Panc1 (cell line): Measurements from ENCODE around the gene TMPRSS3. TPM values are rescaled to one million over a fixed set of nuclear protein-coding genes. Genes with fewer than 3 reads are reported as not detected.

ENCODE experiments used
- ATAC-seq: fragments of 200-7000 bp; cut with Tn5 transposase; 2 replicates; pipeline ENCODE4 v1.9.1; 2020; ENCODE audit warnings: mild to moderate bottlenecking, moderate library complexity
- BruUV-seq: library from RNA; stranded (reverse); fragments of 400-500 nt; replicated peaks from 2 replicates; lab custom pipeline; 2021; lab: Mats Ljungman, UMichigan
- CTCF ChIA-PET: fragments of 300-600 bp; sonication (Branson Sonifier 250); formaldehyde crosslinking; loops from one replicate; lab custom pipeline; 2022; ENCODE audit warnings: antibody characterized with exemption; lab: Charles Lee
- POLR2A ChIA-PET: fragments of 300-600 bp; sonication (Branson Sonifier 250); formaldehyde crosslinking; loops from one replicate; lab custom pipeline; 2022; ENCODE audit warnings: antibody characterized with exemption; lab: Charles Lee
- DNase-seq: peaks from one replicate; pipeline ENCODE4 v3.0.0-alpha.2; 2010; ENCODE audit warnings: low read depth, low spot score
- H3K27ac ChIP-seq: 2 replicates; pipeline ENCODE4 v1.5.1; 2011; ENCODE audit warnings: mild to moderate bottlenecking, low read length, inconsistent platforms
- H3K27me3 ChIP-seq: fragments of 200-500 bp; sonication (Bioruptor generic); 2 replicates; pipeline ENCODE4 v1.6.0; 2014; ENCODE audit warnings: low read length, inconsistent platforms; ENCODE audit not compliant: control insufficient read depth, insufficient read depth
- H3K36me3 ChIP-seq: fragments of 200-500 bp; sonication (Bioruptor generic); 2 replicates; pipeline ENCODE4 v1.5.1; 2014; ENCODE audit warnings: inconsistent platforms, mild to moderate bottlenecking, low read length, moderate library complexity; ENCODE audit not compliant: control insufficient read depth, insufficient read depth
- H3K4me1 ChIP-seq: 2 replicates; pipeline ENCODE4 v1.5.1; 2011; ENCODE audit warnings: inconsistent platforms, mild to moderate bottlenecking, low read length, moderate library complexity; ENCODE audit not compliant: control insufficient read depth, insufficient read depth
- H3K4me3 ChIP-seq, 2 experiments: 2 replicates each; pipeline ENCODE4 v1.5.1; 2011 to 2012; ENCODE audit warnings: low read depth in 2 of 2, low read length in 2 of 2, mild to moderate bottlenecking in 2 of 2, inconsistent platforms in 1 of 2, moderate library complexity in 1 of 2
- H3K9me3 ChIP-seq: fragments of 200-500 bp; sonication (Bioruptor generic); 2 replicates; pipeline ENCODE4 v1.5.1; 2014; ENCODE audit warnings: low read depth, mild to moderate bottlenecking, inconsistent platforms, low read length, moderate library complexity; ENCODE audit not compliant: control insufficient read depth, insufficient read depth
- POLR2AphosphoS5 ChIP-seq: IDR thresholded peaks from 2 replicates; pipeline ENCODE4 v1.6.1; 2012; ENCODE audit warnings: mild to moderate bottlenecking, low read depth, low read length, moderate library complexity
- SIN3A ChIP-seq: IDR thresholded peaks from 2 replicates; pipeline ENCODE4 v1.6.1; 2012; ENCODE audit warnings: low read depth, mild to moderate bottlenecking, low read length, moderate library complexity, borderline replicate concordance; ENCODE audit not compliant: insufficient read depth
- TCF7L2 ChIP-seq: IDR thresholded peaks from 2 replicates; pipeline ENCODE4 v1.6.1; 2011; ENCODE audit warnings: mild to moderate bottlenecking, low read depth, low read length, inconsistent platforms
- in situ Hi-C: cut with HindIII; loops from 2 replicates; pipeline ENCODE4 v1.10.0; 2016; ENCODE audit warnings: low sequenced_read_pairs, low pct_unique_long_range_greater_than_20kb
- intact Hi-C: fragments of 100-400 bp; cut with micrococcal nuclease; formaldehyde crosslinking; loops from one replicate; pipeline ENCODE4 v1.10.0; 2022; ENCODE audit not compliant: unreplicated experiment
- total RNA-seq: library from RNA; stranded (reverse); gene quantifications from one replicate; pipeline ENCODE4 v1.2.1, GENCODE V29; 2021; ENCODE audit not compliant: unreplicated experiment
- TF ChIP-seq, protein P1 (sequence below), 2 experiments: IDR thresholded peaks; 2 replicates each; pipeline ENCODE4 v1.6.1; 2011 to 2012; ENCODE audit warnings: low read depth in 2 of 2, control low read depth in 1 of 2, low read length in 1 of 2, mild to moderate bottlenecking in 1 of 2, moderate library complexity in 1 of 2; ENCODE audit not compliant: insufficient read depth in 1 of 2
- TF ChIP-seq, protein P2 (sequence below): fragments of 450-650 bp; IDR thresholded peaks from 2 replicates; pipeline ENCODE4 v1.5.1; 2017; ENCODE audit warnings: mild to moderate bottlenecking

TMPRSS3 gene
- total RNA-seq, 1 experiment from 2014 or later, result not detected

DNA sequence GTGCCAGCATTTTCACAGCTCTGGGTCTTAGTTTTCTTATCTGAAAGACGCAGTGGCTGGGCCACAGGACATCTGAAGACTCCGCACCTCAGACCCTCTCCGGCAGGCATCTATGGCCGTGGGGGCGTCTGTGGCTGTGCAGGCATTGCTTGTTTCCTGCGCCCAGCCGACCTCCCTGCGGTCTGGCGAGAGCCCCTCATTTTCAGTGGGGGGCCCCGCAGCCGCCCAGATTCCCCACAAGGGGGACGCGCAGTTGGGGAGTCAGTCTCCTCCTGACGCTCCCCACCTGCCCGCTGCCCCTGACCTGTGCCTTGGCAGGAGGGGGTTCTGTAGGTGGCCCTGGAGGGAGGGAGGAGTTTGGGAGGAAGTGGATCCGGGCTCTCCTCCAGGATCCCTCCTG is 26.0 kb downstream of the TMPRSS3 start:
- no peaks in the 10 kb centered on the region for H3K36me3 ChIP-seq
- ATAC-seq (no peak), DNase-seq (no peak)
- ChIA-PET CTCF (no interaction called here), POLR2A (no interaction called here)
- no peak overlapping the region for H3K4me3 ChIP-seq
- intact Hi-C loops (no loop called here), in situ Hi-C loops (no loop called here)
- H3K4me1 ChIP-seq, result no peaks in the 10 kb centered on the region; the same call in 1 of the 2 replicates
- no peaks in the 10 kb centered on the region for H3K27me3 ChIP-seq
- TF ChIP-seq, protein P1, sequence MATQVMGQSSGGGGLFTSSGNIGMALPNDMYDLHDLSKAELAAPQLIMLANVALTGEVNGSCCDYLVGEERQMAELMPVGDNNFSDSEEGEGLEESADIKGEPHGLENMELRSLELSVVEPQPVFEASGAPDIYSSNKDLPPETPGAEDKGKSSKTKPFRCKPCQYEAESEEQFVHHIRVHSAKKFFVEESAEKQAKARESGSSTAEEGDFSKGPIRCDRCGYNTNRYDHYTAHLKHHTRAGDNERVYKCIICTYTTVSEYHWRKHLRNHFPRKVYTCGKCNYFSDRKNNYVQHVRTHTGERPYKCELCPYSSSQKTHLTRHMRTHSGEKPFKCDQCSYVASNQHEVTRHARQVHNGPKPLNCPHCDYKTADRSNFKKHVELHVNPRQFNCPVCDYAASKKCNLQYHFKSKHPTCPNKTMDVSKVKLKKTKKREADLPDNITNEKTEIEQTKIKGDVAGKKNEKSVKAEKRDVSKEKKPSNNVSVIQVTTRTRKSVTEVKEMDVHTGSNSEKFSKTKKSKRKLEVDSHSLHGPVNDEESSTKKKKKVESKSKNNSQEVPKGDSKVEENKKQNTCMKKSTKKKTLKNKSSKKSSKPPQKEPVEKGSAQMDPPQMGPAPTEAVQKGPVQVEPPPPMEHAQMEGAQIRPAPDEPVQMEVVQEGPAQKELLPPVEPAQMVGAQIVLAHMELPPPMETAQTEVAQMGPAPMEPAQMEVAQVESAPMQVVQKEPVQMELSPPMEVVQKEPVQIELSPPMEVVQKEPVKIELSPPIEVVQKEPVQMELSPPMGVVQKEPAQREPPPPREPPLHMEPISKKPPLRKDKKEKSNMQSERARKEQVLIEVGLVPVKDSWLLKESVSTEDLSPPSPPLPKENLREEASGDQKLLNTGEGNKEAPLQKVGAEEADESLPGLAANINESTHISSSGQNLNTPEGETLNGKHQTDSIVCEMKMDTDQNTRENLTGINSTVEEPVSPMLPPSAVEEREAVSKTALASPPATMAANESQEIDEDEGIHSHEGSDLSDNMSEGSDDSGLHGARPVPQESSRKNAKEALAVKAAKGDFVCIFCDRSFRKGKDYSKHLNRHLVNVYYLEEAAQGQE (IDR thresholded peaks at IDR 0.05; ENCODE audit: insufficient read depth in 1 of 2, low read depth in 2 of 2, low read length in 1 of 2), result no peak
- TF ChIP-seq TCF7L2, result no peak
- no peak for TF ChIP-seq SIN3A
- TF ChIP-seq, protein P2, sequence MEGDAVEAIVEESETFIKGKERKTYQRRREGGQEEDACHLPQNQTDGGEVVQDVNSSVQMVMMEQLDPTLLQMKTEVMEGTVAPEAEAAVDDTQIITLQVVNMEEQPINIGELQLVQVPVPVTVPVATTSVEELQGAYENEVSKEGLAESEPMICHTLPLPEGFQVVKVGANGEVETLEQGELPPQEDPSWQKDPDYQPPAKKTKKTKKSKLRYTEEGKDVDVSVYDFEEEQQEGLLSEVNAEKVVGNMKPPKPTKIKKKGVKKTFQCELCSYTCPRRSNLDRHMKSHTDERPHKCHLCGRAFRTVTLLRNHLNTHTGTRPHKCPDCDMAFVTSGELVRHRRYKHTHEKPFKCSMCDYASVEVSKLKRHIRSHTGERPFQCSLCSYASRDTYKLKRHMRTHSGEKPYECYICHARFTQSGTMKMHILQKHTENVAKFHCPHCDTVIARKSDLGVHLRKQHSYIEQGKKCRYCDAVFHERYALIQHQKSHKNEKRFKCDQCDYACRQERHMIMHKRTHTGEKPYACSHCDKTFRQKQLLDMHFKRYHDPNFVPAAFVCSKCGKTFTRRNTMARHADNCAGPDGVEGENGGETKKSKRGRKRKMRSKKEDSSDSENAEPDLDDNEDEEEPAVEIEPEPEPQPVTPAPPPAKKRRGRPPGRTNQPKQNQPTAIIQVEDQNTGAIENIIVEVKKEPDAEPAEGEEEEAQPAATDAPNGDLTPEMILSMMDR, result no peak
- no peak for TF ChIP-seq POLR2AphosphoS5
- H3K9me3 ChIP-seq, result no peaks in the 10 kb centered on the region
- no TSS peak for BruUV-seq
- H3K27ac ChIP-seq, result no peak overlapping the region

DNA sequence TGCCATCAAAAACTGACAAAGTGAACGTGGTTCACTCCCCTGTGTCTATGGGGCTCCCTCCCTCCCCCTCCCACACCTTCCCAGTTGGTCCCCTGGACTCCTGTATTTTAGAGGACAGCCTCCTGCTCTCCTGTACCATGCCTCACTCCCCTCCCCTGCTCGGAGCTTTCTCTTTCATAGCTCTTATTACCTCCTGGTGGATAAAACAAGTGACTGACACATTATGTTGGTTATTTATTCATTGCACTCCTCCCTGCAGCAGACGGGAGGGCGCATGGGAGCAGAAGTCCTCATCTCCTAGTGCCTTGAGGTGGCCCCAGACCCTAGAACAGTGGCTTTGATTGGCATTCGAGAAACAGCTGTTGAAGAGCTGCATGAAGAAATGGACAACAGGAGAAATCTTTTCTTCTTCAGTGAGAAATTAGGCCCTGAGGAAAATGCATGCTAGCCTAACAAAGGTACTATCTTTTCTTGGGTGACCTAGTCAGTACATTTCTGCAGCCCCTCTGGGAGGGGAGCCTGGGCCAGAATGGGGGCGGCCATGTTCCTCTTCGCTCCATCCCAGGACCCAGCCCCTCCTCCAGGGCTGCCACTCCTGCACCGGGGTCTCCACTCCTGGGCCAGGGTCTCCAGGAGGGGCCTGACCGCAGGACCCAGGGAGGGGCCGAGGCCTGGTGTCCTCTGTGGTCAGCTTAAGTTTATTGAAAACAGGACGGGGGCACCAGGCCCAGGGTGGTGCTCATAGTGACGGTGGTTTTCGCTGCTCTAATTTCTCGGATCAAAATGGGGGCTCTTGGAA is 28.3 kb downstream of the TMPRSS3 start:
- in situ Hi-C loops, result no loop called here
- Histone ChIP-seq H3K4me1 (no peaks in the 10 kb centered on the region; the same call in 1 of the 2 replicates), H3K9me3 (no peaks in the 10 kb centered on the region), H3K27ac (no peak overlapping the region), H3K27me3 (no peaks in the 10 kb centered on the region), H3K36me3 (no peaks in the 10 kb centered on the region), H3K4me3 (no peak overlapping the region)
- DNase-seq (no peak), ATAC-seq (no peak)
- intact Hi-C loops, result no loop called here
- TF ChIP-seq, protein P1 (IDR thresholded peaks at IDR 0.05; ENCODE audit: insufficient read depth in 1 of 2, low read depth in 2 of 2, low read length in 1 of 2), result no peak
- TF ChIP-seq POLR2AphosphoS5 (no peak), SIN3A (no peak), TCF7L2 (no peak)
- TF ChIP-seq, protein P2, result no peak
- BruUV-seq, result no TSS peak
- POLR2A ChIA-PET, result no interaction called here
- CTCF ChIA-PET, result interaction anchor here (0.7 kb wide), 1 partner anchor 30 kb away, joined by 6 read pairs; no protein-coding TSS in a partner anchor
